Kidney (tissue), 14 donors: ENCODE results near the gene SLC36A1. TPM values are rescaled to one million over a fixed set of nuclear protein-coding genes. Genes with fewer than 3 reads are reported as not detected.

Source experiments
- DNase-seq, 5 donors: peaks; one replicate each; pipeline ENCODE4 v3.0.0-alpha.2; 2013 to 2020
- FAIRE-seq: peaks from 2 replicates; lab custom pipeline; 2012; peaks lifted over from hg19 to GRCh38; lab: Jason Lieb, UNC
- H3K27ac ChIP-seq, 2 donors: one replicate each; pipeline ENCODE4 v1.7.0; 2013; ENCODE audit warnings: low read depth in 2 of 2, low read length in 2 of 2, inconsistent platforms in 1 of 2
- H3K27me3 ChIP-seq: one replicate; pipeline ENCODE4 v1.7.1; 2013; ENCODE audit warnings: low read length, inconsistent platforms; ENCODE audit not compliant: control insufficient read depth, insufficient read depth
- H3K36me3 ChIP-seq, 3 donors: one replicate each; pipeline versions ENCODE4 v1.7.0 to v1.7.1; 2013; ENCODE audit warnings: low read length in 3 of 3, control low read depth in 1 of 3, inconsistent platforms in 1 of 3; ENCODE audit not compliant: insufficient read depth in 3 of 3, control insufficient read depth in 2 of 3
- H3K4me1 ChIP-seq, 3 donors: one replicate each; pipeline versions ENCODE4 v1.7.0 to v1.7.1; 2013; ENCODE audit warnings: low read length in 3 of 3, inconsistent platforms in 1 of 3, low read depth in 1 of 3; ENCODE audit not compliant: control insufficient read depth in 2 of 3, insufficient read depth in 2 of 3
- H3K4me3 ChIP-seq, 3 donors: one replicate each; pipeline versions ENCODE4 v1.7.0 to v1.8.1; 2013; ENCODE audit warnings: low read length in 3 of 3, control low read depth in 1 of 3, inconsistent platforms in 1 of 3
- H3K9ac ChIP-seq, 3 donors: one replicate each; pipeline versions ENCODE4 v1.7.0 to v1.7.1; 2013; ENCODE audit warnings: low read length in 3 of 3, control low read depth in 1 of 3, inconsistent platforms in 1 of 3
- H3K9me3 ChIP-seq, 3 donors: one replicate each; pipeline versions ENCODE4 v1.7.0 to v1.7.1; 2013; ENCODE audit warnings: low read length in 3 of 3, control low read depth in 1 of 3, inconsistent platforms in 1 of 3; ENCODE audit not compliant: control insufficient read depth in 2 of 3, insufficient read depth in 1 of 3
- CTCF ChIP-seq: IDR thresholded peaks from 3 replicates; pipeline ENCODE4 v1.5.1; 2012; ENCODE audit warnings: mild to moderate bottlenecking, moderate library complexity, borderline replicate concordance; ENCODE audit not compliant: insufficient read depth; ENCODE audit errors: extremely low read depth
- intact Hi-C: fragments of 100-400 bp; cut with DNase I; formaldehyde crosslinking; loops from one replicate; pipeline ENCODE4 v1.11.1; 2022
- polyA plus RNA-seq: library from polyadenylated mRNA; stranded (reverse); fragments of 350-450 nt; fragmentation: Illumina TruSeq; extraction: RNeasy Lipid Tissue Mini Kit (QIAGEN cat#74804); gene quantifications from one replicate; pipeline ENCODE4 v1.2.3, GENCODE V29; 2014; ENCODE audit warnings: low read depth, low replicate concordance; ENCODE audit not compliant: insufficient read depth
- total RNA-seq: library from RNA; stranded (reverse); fragmentation: NEBNext Ultra II Directional; extraction: Animal tissue kit (Norgen Biotek cat#: 25700); gene quantifications from one replicate; pipeline ENCODE4 v1.2.1, GENCODE V29; 2021
- donor health status: control.
- donor health status: control.
- donor health status: control.
- donor health status: control.
- donor health status: control.
- donor health status: DM: yes; HTN: yes; CAD: no.
- donor health status: Normal renal cell carcinoma (clear cell type).

Gene SLC36A1
- total and polyA plus RNA-seq, 2 donors from 2014 or later: 4.1 to 11.0 TPM

- H3K27ac ChIP-seq: no peak overlapping the region
- intact Hi-C loops: no loop called here
- DNase-seq (no peak), FAIRE-seq (no peak)
- no peaks in the 10 kb centered on the region for H3K9me3 ChIP-seq
- no peak overlapping the region for H3K4me3 ChIP-seq
- peaks cover 0 to 25% (median 17%) of the 10 kb centered on the region in 3 donors for H3K36me3 ChIP-seq
- H3K4me1 ChIP-seq: no peaks in the 10 kb centered on the region
- TF ChIP-seq CTCF: no peak
- H3K9ac ChIP-seq: no peak overlapping the region
- H3K27me3 ChIP-seq: no peaks in the 10 kb centered on the region
These were observed 16.7 kb downstream of the SLC36A1 start for GRCh38 chr5:151464101-151464500.

- H3K27me3 ChIP-seq: no peaks in the 10 kb centered on the region
- H3K4me1 ChIP-seq: no peaks in the 10 kb centered on the region
- no peak overlapping the region for H3K4me3 ChIP-seq
- DNase-seq (no peak), FAIRE-seq (no peak)
- peaks cover 0 to 25% (median 15%) of the 10 kb centered on the region in 3 donors for H3K36me3 ChIP-seq
- H3K9ac ChIP-seq: no peak overlapping the region
- intact Hi-C loops: no loop called here
- H3K9me3 ChIP-seq: no peaks in the 10 kb centered on the region
- no peak for TF ChIP-seq CTCF
- H3K27ac ChIP-seq: no peak overlapping the region
These were observed 18.1 kb downstream of the SLC36A1 start for GRCh38 chr5:151465476-151465875.

- no peak overlapping the region for H3K9ac ChIP-seq
- FAIRE-seq (no peak), DNase-seq (no peak)
- H3K36me3 ChIP-seq: peaks cover 0 to 25% (median 16%) of the 10 kb centered on the region in 3 donors
- intact Hi-C loops: no loop called here
- no peaks in the 10 kb centered on the region for H3K4me1 ChIP-seq
- H3K4me3 ChIP-seq: no peak overlapping the region
- no peaks in the 10 kb centered on the region for H3K9me3 ChIP-seq
- TF ChIP-seq CTCF: no peak
- H3K27me3 ChIP-seq: no peaks in the 10 kb centered on the region
- no peak overlapping the region for H3K27ac ChIP-seq
These were observed 20.2 kb downstream of the SLC36A1 start for GRCh38 chr5:151467576-151467975.

GRCh38 chr5:151469386-151469785 lies 22.0 kb downstream of the SLC36A1 start:
- Histone ChIP-seq H3K9ac (no peak overlapping the region), H3K36me3 (peaks cover 0 to 18% (median 16%) of the 10 kb centered on the region in 3 donors), H3K9me3 (no peaks in the 10 kb centered on the region), H3K27ac (no peak overlapping the region), H3K4me1 (no peaks in the 10 kb centered on the region), H3K4me3 (no peak overlapping the region), H3K27me3 (no peaks in the 10 kb centered on the region)
- DNase-seq: no peak
- intact Hi-C loops: no loop called here
- TF ChIP-seq CTCF: no peak
- no peak for FAIRE-seq
